HEK293 (cell line): Measurements from ENCODE around the gene MED13L.
A peak's percentile ranks its signal among the peaks of the same experiment; 100 is the strongest.

Source experiments
- CTCF ChIA-PET: fragments of 350-600 bp; formaldehyde crosslinking; extraction: SDS; loops from one replicate; lab custom pipeline; 2021; ENCODE audit warnings: antibody characterized with exemption; lab: Yijun Ruan, JAX
- POLR2A ChIA-PET: fragments of 300-600 bp; formaldehyde crosslinking; extraction: SDS; loops from one replicate; lab custom pipeline; 2020; ENCODE audit warnings: antibody characterized with exemption, inconsistent platforms; lab: Yijun Ruan, JAX
- H3K27ac ChIP-seq: fragments of 200-500 bp; sonication (Bioruptor generic); 2 replicates; pipeline ENCODE4 v1.5.1; 2014; ENCODE audit warnings: low read depth, low read length, control low read depth, inconsistent platforms; ENCODE audit errors: extremely low read depth
- H3K36me3 ChIP-seq, 2 experiments: fragments of 200-500 bp in 1 of 2; sonication (Bioruptor generic) in 1 of 2; 1 replicate in 1 of 2; 2 replicates in 1 of 2; pipeline ENCODE4 v1.5.1; 2014 to 2017; ENCODE audit warnings: inconsistent platforms in 2 of 2, low read length in 2 of 2; ENCODE audit not compliant: control insufficient read depth in 2 of 2, insufficient read depth in 1 of 2
- H3K4me1 ChIP-seq: fragments of 200-500 bp; sonication (Bioruptor generic); 2 replicates; pipeline ENCODE4 v1.5.1; 2014; ENCODE audit warnings: mild to moderate bottlenecking, low read length, inconsistent platforms; ENCODE audit not compliant: control insufficient read depth, insufficient read depth
- H3K4me3 ChIP-seq: 2 replicates; pipeline ENCODE4 v1.5.1; 2011; ENCODE audit warnings: low read depth, mild to moderate bottlenecking, control low read depth, low read length, moderate library complexity
- H3K9me3 ChIP-seq: fragments of 200-500 bp; sonication (Bioruptor generic); 2 replicates; pipeline ENCODE4 v1.5.1; 2014; ENCODE audit warnings: low read depth, low read length, inconsistent platforms; ENCODE audit not compliant: control insufficient read depth, insufficient read depth
- PRDM10 ChIP-seq: fragments of 450-650 bp; formaldehyde crosslinking; IDR thresholded peaks from 2 replicates; pipeline ENCODE4 v1.5.1; 2016; ENCODE audit warnings: missing biosample characterization, missing genetic modification characterization
- ZBTB17 ChIP-seq: fragments of 450-650 bp; formaldehyde crosslinking; IDR thresholded peaks from 2 replicates; pipeline ENCODE4 v1.5.1; 2016; ENCODE audit warnings: missing biosample characterization, missing genetic modification characterization
- ZBTB8A ChIP-seq: fragments of 450-650 bp; formaldehyde crosslinking; IDR thresholded peaks from 2 replicates; pipeline ENCODE4 v1.5.1; 2016; ENCODE audit warnings: missing biosample characterization, missing genetic modification characterization
- ZNF157 ChIP-seq: fragments of 450-650 bp; formaldehyde crosslinking; IDR thresholded peaks from 2 replicates; pipeline ENCODE4 v1.5.1; 2016; ENCODE audit warnings: missing biosample characterization, missing genetic modification characterization
- ZNF2 ChIP-seq: fragments of 450-650 bp; formaldehyde crosslinking; IDR thresholded peaks from 2 replicates; pipeline ENCODE4 v1.5.1; 2016; ENCODE audit warnings: missing biosample characterization, missing genetic modification characterization
- ZNF214 ChIP-seq: fragments of 450-650 bp; formaldehyde crosslinking; IDR thresholded peaks from 2 replicates; pipeline ENCODE4 v1.5.1; 2017; ENCODE audit warnings: missing biosample characterization, mild to moderate bottlenecking, missing genetic modification characterization, borderline replicate concordance
- ZNF221 ChIP-seq: fragments of 450-650 bp; formaldehyde crosslinking; IDR thresholded peaks from 2 replicates; pipeline ENCODE4 v1.5.1; 2017; ENCODE audit warnings: missing biosample characterization, missing genetic modification characterization, borderline replicate concordance
- ZNF24 ChIP-seq: fragments of 450-650 bp; formaldehyde crosslinking; IDR thresholded peaks from 2 replicates; pipeline ENCODE4 v1.5.1; 2016; ENCODE audit warnings: missing biosample characterization, missing genetic modification characterization
- ZNF335 ChIP-seq: fragments of 450-650 bp; formaldehyde crosslinking; conservative IDR thresholded peaks from 2 replicates; pipeline ENCODE4 v1.5.1; 2016; ENCODE audit warnings: missing biosample characterization, missing genetic modification characterization
- ZNF394 ChIP-seq: fragments of 450-650 bp; formaldehyde crosslinking; IDR thresholded peaks from 2 replicates; pipeline ENCODE4 v1.5.1; 2016; ENCODE audit warnings: missing biosample characterization, missing genetic modification characterization, mild to moderate bottlenecking, moderate library complexity, borderline replicate concordance
- ZNF560 ChIP-seq: fragments of 450-650 bp; formaldehyde crosslinking; IDR thresholded peaks from 2 replicates; pipeline ENCODE4 v1.5.1; 2017; ENCODE audit warnings: missing biosample characterization, missing genetic modification characterization, borderline replicate concordance
- ZSCAN16 ChIP-seq: fragments of 450-650 bp; formaldehyde crosslinking; IDR thresholded peaks from 2 replicates; pipeline ENCODE4 v1.5.1; 2016; ENCODE audit warnings: missing biosample characterization, missing genetic modification characterization
- TF ChIP-seq, protein P1 (sequence below): fragments of 450-650 bp; formaldehyde crosslinking; IDR thresholded peaks from 2 replicates; pipeline ENCODE4 v1.5.1; 2016; ENCODE audit warnings: missing biosample characterization, missing genetic modification characterization
- TF ChIP-seq, protein P2 (sequence below): fragments of 450-650 bp; formaldehyde crosslinking; IDR thresholded peaks from 2 replicates; pipeline ENCODE4 v1.5.1; 2016; ENCODE audit warnings: missing biosample characterization, missing genetic modification characterization

MED13L gene

GRCh38 chr12:116278667-116279066, 1.2 kb upstream of the MED13L start:
- no peaks in the 10 kb centered on the region for H3K36me3 ChIP-seq
- peaks cover 9% of the 10 kb centered on the region for H3K4me1 ChIP-seq
- H3K4me3 ChIP-seq = no peak overlapping the region
- no peaks in the 10 kb centered on the region for H3K9me3 ChIP-seq
- TF ChIP-seq, protein P1, sequence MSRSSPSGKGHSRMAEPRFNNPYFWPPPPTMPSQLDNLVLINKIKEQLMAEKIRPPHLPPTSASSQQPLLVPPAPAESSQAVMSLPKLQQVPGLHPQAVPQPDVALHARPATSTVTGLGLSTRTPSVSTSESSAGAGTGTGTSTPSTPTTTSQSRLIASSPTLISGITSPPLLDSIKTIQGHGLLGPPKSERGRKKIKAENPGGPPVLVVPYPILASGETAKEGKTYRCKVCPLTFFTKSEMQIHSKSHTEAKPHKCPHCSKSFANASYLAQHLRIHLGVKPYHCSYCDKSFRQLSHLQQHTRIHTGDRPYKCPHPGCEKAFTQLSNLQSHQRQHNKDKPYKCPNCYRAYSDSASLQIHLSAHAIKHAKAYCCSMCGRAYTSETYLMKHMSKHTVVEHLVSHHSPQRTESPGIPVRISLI (tag by site-specific recombination) = 0 out of 2 replicates have a peak, but pooled peaks have one; percentile 38
- TF ChIP-seq ZBTB8A (tag by site-specific recombination) (peak; percentile 27; the same call in 1 of the 2 replicates), ZNF214 (tag by site-specific recombination) (no peak), PRDM10 (tag by site-specific recombination) (peak; percentile 76), ZBTB17 (tag by site-specific recombination) (peak; percentile 22; the same call in 1 of the 2 replicates), ZNF2 (tag by site-specific recombination) (no peak), ZNF221 (tag by site-specific recombination) (no peak), ZNF560 (tag by site-specific recombination) (no peak), ZNF157 (tag by site-specific recombination) (no peak)
- TF ChIP-seq, protein P2, sequence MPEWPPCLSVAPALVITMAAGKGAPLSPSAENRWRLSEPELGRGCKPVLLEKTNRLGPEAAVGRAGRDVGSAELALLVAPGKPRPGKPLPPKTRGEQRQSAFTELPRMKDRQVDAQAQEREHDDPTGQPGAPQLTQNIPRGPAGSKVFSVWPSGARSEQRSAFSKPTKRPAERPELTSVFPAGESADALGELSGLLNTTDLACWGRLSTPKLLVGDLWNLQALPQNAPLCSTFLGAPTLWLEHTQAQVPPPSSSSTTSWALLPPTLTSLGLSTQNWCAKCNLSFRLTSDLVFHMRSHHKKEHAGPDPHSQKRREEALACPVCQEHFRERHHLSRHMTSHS = no peak
- H3K27ac ChIP-seq = no peak overlapping the region
- POLR2A ChIA-PET = interaction anchor here (0.7 to 1.5 kb wide), 2 partner anchors 61 to 98 kb away, joined by 4 to 9 read pairs; no protein-coding TSS in a partner anchor
- CTCF ChIA-PET = interaction anchor here (0.6 to 0.8 kb wide), 4 partner anchors 12 to 278 kb away, joined by 3 to 5 read pairs (median 4); no protein-coding TSS in a partner anchor

GRCh38 chr12:116278279-116278626, 760 bp upstream of the MED13L start:
- H3K27ac ChIP-seq = peak overlapping the region; percentile 89; the same call in 1 of the 2 replicates
- peaks cover 13% of the 10 kb centered on the region for H3K4me1 ChIP-seq
- H3K9me3 ChIP-seq = no peaks in the 10 kb centered on the region
- no peaks in the 10 kb centered on the region for H3K36me3 ChIP-seq
- peak; percentile 9; the same call in 1 of the 2 replicates for TF ChIP-seq ZNF335 (tag by site-specific recombination)
- TF ChIP-seq ZNF24 (tag by site-specific recombination) = peak; percentile 99
- no peak for TF ChIP-seq ZNF394 (tag by site-specific recombination)
- 0 out of 2 replicates have a peak, but pooled peaks have one; percentile 46 for TF ChIP-seq ZSCAN16 (tag by site-specific recombination)
- POLR2A ChIA-PET = interaction anchor here (0.7 to 1.5 kb wide), 3 partner anchors 62 to 256 kb away, joined by 4 to 9 read pairs (median 4); no protein-coding TSS in a partner anchor
- H3K4me3 ChIP-seq = peak overlapping the region; percentile 41
- CTCF ChIA-PET = interaction anchor here (0.6 to 0.8 kb wide), 3 partner anchors 11 to 278 kb away, joined by 3 to 5 read pairs (median 3); no protein-coding TSS in a partner anchor
